Neural cell (in vitro differentiated cells): ENCODE results near the gene GAS1. TPM values are rescaled to one million over a fixed set of nuclear protein-coding genes. Genes with fewer than 3 reads are reported as not detected.

Source experiments
- H2AFZ ChIP-seq: fragments of 200-600, 300-800 bp; sonication (generic), shearing (Covaris generic); 2 replicates; pipeline ENCODE4 v1.6.0; 2014; ENCODE audit warnings: low read depth, mild to moderate bottlenecking, antibody characterized with exemption, low read length, moderate library complexity
- H3F3A ChIP-seq: fragments of 200-600 bp; shearing (Covaris generic); 2 replicates; pipeline ENCODE4 v1.6.1; 2016; ENCODE audit warnings: mild to moderate bottlenecking, moderate library complexity, mixed read lengths, antibody characterized with exemption, low read length; ENCODE audit not compliant: insufficient read depth, poor library complexity, severe bottlenecking
- H3K27ac ChIP-seq: fragments of 200-600, 300-800 bp; sonication (generic), shearing (Covaris generic); 2 replicates; pipeline ENCODE4 v1.5.1; 2014; ENCODE audit warnings: mild to moderate bottlenecking, low read length, moderate library complexity
- H3K27me3 ChIP-seq: fragments of 300-800, 200-600 bp; sonication (generic), shearing (Covaris generic); 2 replicates; pipeline ENCODE4 v1.6.0; 2014; ENCODE audit warnings: mild to moderate bottlenecking, low read depth, low read length, moderate library complexity; ENCODE audit not compliant: insufficient read depth
- H3K36me3 ChIP-seq: fragments of 300-800, 200-600 bp; sonication (generic), shearing (Covaris generic); 2 replicates; pipeline ENCODE4 v1.5.1; 2014; ENCODE audit warnings: mild to moderate bottlenecking, antibody characterized with exemption, low read length, moderate library complexity; ENCODE audit not compliant: insufficient read depth
- H3K4me2 ChIP-seq: fragments of 300-800, 200-600 bp; sonication (generic), shearing (Covaris generic); 2 replicates; pipeline ENCODE4 v1.6.0; 2014; ENCODE audit warnings: mild to moderate bottlenecking, low read length
- H3K4me3 ChIP-seq: fragments of 300-800, 200-600 bp; sonication (generic), shearing (Covaris generic); 2 replicates; pipeline ENCODE4 v1.5.1; 2014; ENCODE audit warnings: mild to moderate bottlenecking, low read length, moderate library complexity
- H3K79me2 ChIP-seq: fragments of 200-600 bp; shearing (Covaris generic); replicated peaks from 2 replicates; pipeline ENCODE4 v1.6.0; 2014; ENCODE audit warnings: mild to moderate bottlenecking, low read length, moderate library complexity; ENCODE audit not compliant: insufficient read depth
- H3K9ac ChIP-seq: fragments of 300-800, 200-600 bp; sonication (generic), shearing (Covaris generic); 2 replicates; pipeline ENCODE4 v1.6.1; 2016; ENCODE audit warnings: mild to moderate bottlenecking, low read length, mixed read lengths
- H3K9me2 ChIP-seq: fragments of 200-600 bp; shearing (Covaris generic); 2 replicates; pipeline ENCODE4 v1.6.1; 2016; ENCODE audit warnings: mild to moderate bottlenecking, low read length, mixed read lengths; ENCODE audit not compliant: insufficient read depth
- H3K9me3 ChIP-seq: fragments of 200-600, 300-800 bp; sonication (generic), shearing (Covaris generic); 2 replicates; pipeline ENCODE4 v1.6.1; 2016; ENCODE audit warnings: mild to moderate bottlenecking, mixed run types, low read length, moderate library complexity, mixed read lengths
- H4K20me1 ChIP-seq: fragments of 200-600 bp; shearing (Covaris generic); 2 replicates; pipeline ENCODE4 v1.6.1; 2016; ENCODE audit warnings: mild to moderate bottlenecking, mixed run types; ENCODE audit not compliant: insufficient read depth
- EP300 ChIP-seq: fragments of 450-650 bp; conservative IDR thresholded peaks from 2 replicates; pipeline ENCODE4 v1.6.1; 2014; ENCODE audit warnings: antibody characterized with exemption, mild to moderate bottlenecking, moderate library complexity; ENCODE audit not compliant: poor library complexity, severe bottlenecking
- EZH2 ChIP-seq: fragments of 200-600, 300-800 bp; shearing (Covaris generic), sonication (generic); IDR thresholded peaks from 2 replicates; pipeline ENCODE4 v1.6.1; 2014; ENCODE audit warnings: antibody characterized with exemption, low read length, borderline replicate concordance, mild to moderate bottlenecking; ENCODE audit not compliant: insufficient read depth, poor library complexity, severe bottlenecking
- MXI1 ChIP-seq: fragments of 450-650 bp; conservative IDR thresholded peaks from 2 replicates; pipeline ENCODE4 v1.6.1; 2014; ENCODE audit warnings: antibody characterized with exemption, mild to moderate bottlenecking; ENCODE audit not compliant: poor library complexity, severe bottlenecking
- POLR2AphosphoS5 ChIP-seq: IDR thresholded peaks from 2 replicates; pipeline ENCODE4 v1.6.1; 2012
- RAD21 ChIP-seq: fragments of 450-650 bp; conservative IDR thresholded peaks from 2 replicates; pipeline ENCODE4 v1.6.1; 2014; ENCODE audit warnings: antibody characterized with exemption, mild to moderate bottlenecking, moderate library complexity
- SMC3 ChIP-seq: fragments of 450-650 bp; conservative IDR thresholded peaks from 2 replicates; pipeline ENCODE4 v1.6.1; 2014; ENCODE audit warnings: antibody characterized with exemption, mild to moderate bottlenecking, moderate library complexity; ENCODE audit not compliant: poor library complexity
- TAF1 ChIP-seq: IDR thresholded peaks from 2 replicates; pipeline ENCODE4 v1.6.1; 2012; ENCODE audit warnings: low read depth
- polyA plus RNA-seq: library from polyadenylated mRNA; depleted of rRNA; stranded (reverse); fragments of >200 nt; gene quantifications from 2 replicates; pipeline ENCODE4 v1.2.3, GENCODE V29; 2014
- TF ChIP-seq, protein P1 (sequence below): IDR thresholded peaks from 2 replicates; pipeline ENCODE4 v1.6.1; 2012; ENCODE audit warnings: borderline replicate concordance
- TF ChIP-seq, protein P2 (sequence below): fragments of 450-650 bp; IDR thresholded peaks from 2 replicates; pipeline ENCODE4 v1.5.1; 2014; ENCODE audit warnings: antibody characterized with exemption, mild to moderate bottlenecking, moderate library complexity; ENCODE audit not compliant: poor library complexity, severe bottlenecking

Gene GAS1
- polyA plus RNA-seq, 1 donor from 2014 or later: 1.4 TPM

GRCh38 chr9:86978922-86979474, 31.7 kb upstream of the GAS1 start:
- Histone ChIP-seq H3K27ac (no peak overlapping the region), H3K4me2 (no peak overlapping the region), H3K9me3 (no peaks in the 10 kb centered on the region), H3F3A (no peaks in the 10 kb centered on the region), H3K79me2 (no peaks in the 10 kb centered on the region), H3K36me3 (no peaks in the 10 kb centered on the region), H3K27me3 (no peaks in the 10 kb centered on the region), H3K9me2 (no peaks in the 10 kb centered on the region), H3K4me3 (no peak overlapping the region), H2AFZ (no peak overlapping the region), H3K9ac (no peak overlapping the region), H4K20me1 (no peaks in the 10 kb centered on the region)
- TF ChIP-seq, protein P1, sequence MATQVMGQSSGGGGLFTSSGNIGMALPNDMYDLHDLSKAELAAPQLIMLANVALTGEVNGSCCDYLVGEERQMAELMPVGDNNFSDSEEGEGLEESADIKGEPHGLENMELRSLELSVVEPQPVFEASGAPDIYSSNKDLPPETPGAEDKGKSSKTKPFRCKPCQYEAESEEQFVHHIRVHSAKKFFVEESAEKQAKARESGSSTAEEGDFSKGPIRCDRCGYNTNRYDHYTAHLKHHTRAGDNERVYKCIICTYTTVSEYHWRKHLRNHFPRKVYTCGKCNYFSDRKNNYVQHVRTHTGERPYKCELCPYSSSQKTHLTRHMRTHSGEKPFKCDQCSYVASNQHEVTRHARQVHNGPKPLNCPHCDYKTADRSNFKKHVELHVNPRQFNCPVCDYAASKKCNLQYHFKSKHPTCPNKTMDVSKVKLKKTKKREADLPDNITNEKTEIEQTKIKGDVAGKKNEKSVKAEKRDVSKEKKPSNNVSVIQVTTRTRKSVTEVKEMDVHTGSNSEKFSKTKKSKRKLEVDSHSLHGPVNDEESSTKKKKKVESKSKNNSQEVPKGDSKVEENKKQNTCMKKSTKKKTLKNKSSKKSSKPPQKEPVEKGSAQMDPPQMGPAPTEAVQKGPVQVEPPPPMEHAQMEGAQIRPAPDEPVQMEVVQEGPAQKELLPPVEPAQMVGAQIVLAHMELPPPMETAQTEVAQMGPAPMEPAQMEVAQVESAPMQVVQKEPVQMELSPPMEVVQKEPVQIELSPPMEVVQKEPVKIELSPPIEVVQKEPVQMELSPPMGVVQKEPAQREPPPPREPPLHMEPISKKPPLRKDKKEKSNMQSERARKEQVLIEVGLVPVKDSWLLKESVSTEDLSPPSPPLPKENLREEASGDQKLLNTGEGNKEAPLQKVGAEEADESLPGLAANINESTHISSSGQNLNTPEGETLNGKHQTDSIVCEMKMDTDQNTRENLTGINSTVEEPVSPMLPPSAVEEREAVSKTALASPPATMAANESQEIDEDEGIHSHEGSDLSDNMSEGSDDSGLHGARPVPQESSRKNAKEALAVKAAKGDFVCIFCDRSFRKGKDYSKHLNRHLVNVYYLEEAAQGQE: no peak
- TF ChIP-seq EZH2 (no peak), POLR2AphosphoS5 (no peak), EP300 (no peak), TAF1 (no peak), MXI1 (no peak), SMC3 (no peak), RAD21 (no peak)
- TF ChIP-seq, protein P2, sequence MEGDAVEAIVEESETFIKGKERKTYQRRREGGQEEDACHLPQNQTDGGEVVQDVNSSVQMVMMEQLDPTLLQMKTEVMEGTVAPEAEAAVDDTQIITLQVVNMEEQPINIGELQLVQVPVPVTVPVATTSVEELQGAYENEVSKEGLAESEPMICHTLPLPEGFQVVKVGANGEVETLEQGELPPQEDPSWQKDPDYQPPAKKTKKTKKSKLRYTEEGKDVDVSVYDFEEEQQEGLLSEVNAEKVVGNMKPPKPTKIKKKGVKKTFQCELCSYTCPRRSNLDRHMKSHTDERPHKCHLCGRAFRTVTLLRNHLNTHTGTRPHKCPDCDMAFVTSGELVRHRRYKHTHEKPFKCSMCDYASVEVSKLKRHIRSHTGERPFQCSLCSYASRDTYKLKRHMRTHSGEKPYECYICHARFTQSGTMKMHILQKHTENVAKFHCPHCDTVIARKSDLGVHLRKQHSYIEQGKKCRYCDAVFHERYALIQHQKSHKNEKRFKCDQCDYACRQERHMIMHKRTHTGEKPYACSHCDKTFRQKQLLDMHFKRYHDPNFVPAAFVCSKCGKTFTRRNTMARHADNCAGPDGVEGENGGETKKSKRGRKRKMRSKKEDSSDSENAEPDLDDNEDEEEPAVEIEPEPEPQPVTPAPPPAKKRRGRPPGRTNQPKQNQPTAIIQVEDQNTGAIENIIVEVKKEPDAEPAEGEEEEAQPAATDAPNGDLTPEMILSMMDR: no peak

GRCh38 chr9:86978413-86978812, 31.1 kb upstream of the GAS1 start:
- no peak overlapping the region for H3K4me3 ChIP-seq
- H3K27ac ChIP-seq: no peak overlapping the region
- no peaks in the 10 kb centered on the region for H3K79me2 ChIP-seq
- no peak overlapping the region for H3K4me2 ChIP-seq
- no peaks in the 10 kb centered on the region for H3K9me2 ChIP-seq
- TF ChIP-seq EZH2 (no peak), EP300 (no peak), POLR2AphosphoS5 (no peak), TAF1 (no peak), SMC3 (no peak), MXI1 (no peak), RAD21 (no peak)
- TF ChIP-seq, protein P2: no peak
- TF ChIP-seq, protein P1: no peak
- no peaks in the 10 kb centered on the region for H4K20me1 ChIP-seq
- no peak overlapping the region for H3K9ac ChIP-seq
- no peak overlapping the region for H2AFZ ChIP-seq
- H3K9me3 ChIP-seq: no peaks in the 10 kb centered on the region
- H3K36me3 ChIP-seq: no peaks in the 10 kb centered on the region
- H3K27me3 ChIP-seq: no peaks in the 10 kb centered on the region
- H3F3A ChIP-seq: no peaks in the 10 kb centered on the region
